ENCODE results near the gene LEF1.

Gene LEF1

DNA sequence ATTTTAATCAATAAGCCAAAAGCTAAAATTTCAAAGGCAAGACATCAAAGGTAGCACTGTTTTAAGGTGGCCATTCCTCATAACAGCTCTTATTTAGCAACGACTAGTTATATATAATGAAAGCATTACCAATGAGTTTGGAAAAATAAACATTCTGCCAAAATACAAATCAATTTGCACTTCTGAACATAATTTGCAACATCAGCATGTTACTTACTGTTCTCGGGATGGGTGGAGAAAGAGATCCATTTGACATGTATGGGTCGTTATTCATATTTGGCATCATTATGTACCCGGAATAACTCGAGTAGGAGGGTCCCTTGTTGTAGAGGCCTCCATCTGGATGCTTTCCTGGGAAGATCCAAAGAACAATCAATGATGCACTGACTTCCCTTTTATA lies 5.4 kb downstream of the LEF1 start:
- Histone ChIP-seq H3K9me3 (ENCODE audit: insufficient read depth, low read depth, low read length) (no peaks in the 10 kb centered on the region), H3K27ac (ENCODE audit: low read length) (no peak overlapping the region), H3K4me1 (ENCODE audit: insufficient read depth, low read length) (peaks cover 18% of the 10 kb centered on the region; the same call in 1 of the 2 replicates), H3K36me3 (ENCODE audit: insufficient read depth, low read depth, low read length) (no peaks in the 10 kb centered on the region), H3K9ac (ENCODE audit: low read depth, low read length) (no peak overlapping the region), H3K4me3 (ENCODE audit: low read length) (no peak overlapping the region), H3K27me3 (ENCODE audit: insufficient read depth, low read length) (peaks cover 76% of the 10 kb centered on the region)

DNA sequence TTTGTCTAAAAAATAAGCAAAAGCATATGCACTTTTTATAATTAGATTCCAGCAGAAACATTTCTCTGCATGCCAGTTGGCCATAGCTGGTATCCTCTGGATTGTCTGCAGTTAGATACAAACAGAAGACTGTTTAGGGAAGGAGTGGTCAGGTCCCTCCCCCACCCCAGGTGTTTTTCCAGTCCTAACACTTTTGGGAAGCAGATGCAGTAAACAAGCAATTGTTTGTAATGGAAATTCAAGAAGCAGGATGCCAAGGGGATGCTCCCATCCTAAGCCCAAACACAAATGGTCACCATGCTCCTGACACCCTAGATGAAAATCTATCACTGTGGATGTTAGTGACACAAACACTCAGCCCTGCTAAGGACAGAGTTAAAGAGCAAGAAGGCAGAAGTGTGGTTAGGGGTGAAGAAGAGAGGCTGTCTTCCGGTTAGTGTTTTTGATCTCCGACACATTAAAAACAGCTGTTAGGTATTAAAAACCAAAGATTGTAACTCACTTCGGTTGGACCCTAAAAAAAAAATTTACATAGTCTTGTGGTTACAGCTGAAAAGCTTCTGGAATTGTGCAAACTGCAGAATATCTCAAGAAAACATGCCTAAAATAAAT lies 7.9 kb downstream of the LEF1 start:
- no peak overlapping the region for H3K4me3 ChIP-seq (ENCODE audit: low read length)
- no peaks in the 10 kb centered on the region for H3K36me3 ChIP-seq (ENCODE audit: insufficient read depth, low read depth, low read length)
- no peak overlapping the region for H3K9ac ChIP-seq (ENCODE audit: low read depth, low read length)
- no peak overlapping the region for H3K27ac ChIP-seq (ENCODE audit: low read length)
- peaks cover 13% of the 10 kb centered on the region; the same call in 1 of the 2 replicates for H3K4me1 ChIP-seq (ENCODE audit: insufficient read depth, low read length)
- peaks cover 61% of the 10 kb centered on the region for H3K27me3 ChIP-seq (ENCODE audit: insufficient read depth, low read length)
- no peaks in the 10 kb centered on the region for H3K9me3 ChIP-seq (ENCODE audit: insufficient read depth, low read depth, low read length)

DNA sequence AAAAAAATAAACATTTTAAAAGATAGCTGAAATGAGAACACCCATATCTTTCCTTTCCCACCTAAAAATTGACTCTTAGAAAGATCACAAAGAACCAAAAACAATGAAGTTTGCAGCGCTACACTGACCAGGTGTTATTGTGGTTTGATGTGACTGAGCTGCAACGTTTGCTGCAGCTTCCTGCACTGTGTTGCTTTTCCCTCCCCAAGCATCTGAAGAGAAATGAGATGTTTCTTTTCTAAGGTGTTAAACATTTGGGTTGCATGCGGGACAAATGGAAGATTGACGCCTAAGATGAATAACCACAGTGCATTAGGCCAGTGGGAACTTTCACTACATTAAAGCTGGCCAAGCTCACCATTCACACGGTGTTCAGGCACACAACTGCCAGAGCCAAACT lies 8.9 kb downstream of the LEF1 start:
- H3K27me3 ChIP-seq (ENCODE audit: insufficient read depth, low read length) = peaks cover 53% of the 10 kb centered on the region
- H3K27ac ChIP-seq (ENCODE audit: low read length) = no peak overlapping the region
- peaks cover 16% of the 10 kb centered on the region; the same call in 1 of the 2 replicates for H3K4me1 ChIP-seq (ENCODE audit: insufficient read depth, low read length)
- H3K4me3 ChIP-seq (ENCODE audit: low read length) = no peak overlapping the region
- no peak overlapping the region for H3K9ac ChIP-seq (ENCODE audit: low read depth, low read length)
- H3K9me3 ChIP-seq (ENCODE audit: insufficient read depth, low read depth, low read length) = no peaks in the 10 kb centered on the region
- H3K36me3 ChIP-seq (ENCODE audit: insufficient read depth, low read depth, low read length) = no peaks in the 10 kb centered on the region

DNA sequence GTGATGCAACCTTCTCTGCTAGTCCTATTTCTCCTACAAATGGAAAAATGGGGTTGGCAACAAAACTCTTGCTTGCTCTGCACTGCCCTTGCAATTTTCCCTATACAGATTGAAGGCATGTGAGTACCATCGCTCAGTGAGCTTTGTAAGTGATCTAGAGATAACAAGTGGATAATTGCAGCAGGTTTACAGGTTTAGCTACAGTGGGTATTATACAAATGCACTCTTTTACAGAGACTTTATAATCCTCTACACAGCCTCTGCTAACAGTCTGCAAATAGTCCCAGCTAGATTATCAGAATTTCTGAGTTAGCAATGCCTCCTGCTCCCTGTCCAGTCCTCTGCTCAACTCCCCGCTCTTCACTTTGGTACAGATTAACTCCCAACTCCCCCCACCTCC lies 11.1 kb downstream of the LEF1 start:
- Histone ChIP-seq H3K4me3 (ENCODE audit: low read length) (no peak overlapping the region), H3K27ac (ENCODE audit: low read length) (no peak overlapping the region), H3K27me3 (ENCODE audit: insufficient read depth, low read length) (peaks cover 31% of the 10 kb centered on the region; the same call in 1 of the 2 replicates)

DNA sequence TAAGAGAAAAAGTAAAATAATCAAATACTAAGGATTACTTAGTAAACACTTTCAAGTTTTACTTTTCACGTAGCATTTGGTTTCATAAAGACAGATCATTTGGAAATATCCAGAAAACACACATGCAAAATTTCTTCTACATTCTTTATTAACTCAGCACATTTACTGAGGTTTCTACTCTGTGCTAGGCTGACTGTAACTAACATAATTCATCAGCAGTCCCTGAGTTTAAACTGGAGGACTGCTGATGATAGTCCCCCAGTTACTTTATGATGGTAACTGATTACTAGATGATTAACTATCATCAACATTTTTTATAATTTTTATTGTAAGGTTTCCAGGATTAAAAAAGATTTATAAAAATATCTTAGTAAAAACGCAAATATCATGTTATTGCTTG lies 12.3 kb downstream of the LEF1 start:
- H3K9ac ChIP-seq (ENCODE audit: low read depth, low read length) = no peak overlapping the region
- no peak overlapping the region for H3K27ac ChIP-seq (ENCODE audit: low read length)
- peaks cover 23% of the 10 kb centered on the region; the same call in 1 of the 2 replicates for H3K27me3 ChIP-seq (ENCODE audit: insufficient read depth, low read length)
- H3K4me3 ChIP-seq (ENCODE audit: low read length) = no peak overlapping the region
- H3K36me3 ChIP-seq (ENCODE audit: insufficient read depth, low read depth, low read length) = no peaks in the 10 kb centered on the region
- no peaks in the 10 kb centered on the region for H3K9me3 ChIP-seq (ENCODE audit: insufficient read depth, low read depth, low read length)
- H3K4me1 ChIP-seq (ENCODE audit: insufficient read depth, low read length) = peaks cover 17% of the 10 kb centered on the region; the same call in 1 of the 2 replicates

More for the DNA sequence above, 11.1 kb downstream of the LEF1 start:
- no peaks in the 10 kb centered on the region for H3K36me3 ChIP-seq (ENCODE audit: insufficient read depth, low read depth, low read length)
- peaks cover 17% of the 10 kb centered on the region; the same call in 1 of the 2 replicates for H3K4me1 ChIP-seq (ENCODE audit: insufficient read depth, low read length)
- H3K9me3 ChIP-seq (ENCODE audit: insufficient read depth, low read depth, low read length) = no peaks in the 10 kb centered on the region
- no peak overlapping the region for H3K9ac ChIP-seq (ENCODE audit: low read depth, low read length)

DNA sequence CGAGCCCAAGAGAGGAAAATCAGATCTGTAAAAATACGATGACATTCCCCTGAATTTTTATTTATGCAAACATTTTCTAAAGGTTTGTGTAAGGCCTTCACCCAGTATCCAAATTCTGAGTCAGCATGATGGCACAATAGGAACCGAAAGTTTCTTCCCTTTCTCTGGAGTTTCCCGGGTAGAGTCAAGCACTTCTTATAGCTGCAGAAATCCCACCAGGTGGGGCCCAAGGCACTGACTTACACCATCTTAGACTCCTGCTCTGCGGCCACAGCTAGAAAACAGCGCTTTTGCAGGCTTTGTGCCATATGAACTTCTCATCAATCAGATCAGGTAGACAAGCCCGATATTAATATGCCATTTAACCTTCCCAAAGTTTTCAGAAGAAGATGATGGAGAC lies 13.4 kb downstream of the LEF1 start:
- no peaks in the 10 kb centered on the region for H3K9me3 ChIP-seq (ENCODE audit: insufficient read depth, low read depth, low read length)
- H3K36me3 ChIP-seq (ENCODE audit: insufficient read depth, low read depth, low read length) = no peaks in the 10 kb centered on the region
- H3K27ac ChIP-seq (ENCODE audit: low read length) = no peak overlapping the region
- H3K27me3 ChIP-seq (ENCODE audit: insufficient read depth, low read length) = peaks cover 23% of the 10 kb centered on the region; the same call in 1 of the 2 replicates
- no peak overlapping the region for H3K9ac ChIP-seq (ENCODE audit: low read depth, low read length)
- H3K4me3 ChIP-seq (ENCODE audit: low read length) = no peak overlapping the region
- H3K4me1 ChIP-seq (ENCODE audit: insufficient read depth, low read length) = peaks cover 8% of the 10 kb centered on the region; the same call in 1 of the 2 replicates

DNA sequence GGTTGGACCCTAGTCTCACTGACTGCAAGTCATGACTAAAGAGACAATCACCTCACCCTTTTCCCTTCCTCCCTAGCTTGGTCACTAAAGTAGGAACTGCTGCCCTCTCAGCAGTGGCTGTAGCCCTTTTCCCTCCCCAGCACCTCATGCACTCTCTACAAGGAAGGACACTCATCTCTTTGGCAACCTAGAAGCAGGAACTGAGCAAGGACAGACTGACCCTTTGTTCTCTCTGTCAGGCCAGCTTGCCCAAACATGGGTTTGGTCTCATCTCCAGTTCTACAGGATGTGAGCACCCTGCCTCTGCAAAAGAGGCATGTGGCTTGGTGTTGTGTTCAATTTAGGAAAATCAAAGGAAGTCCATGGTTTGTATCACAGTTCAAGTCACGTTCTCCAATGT lies 15.8 kb downstream of the LEF1 start:
- H3K27me3 ChIP-seq (ENCODE audit: insufficient read depth, low read length) = peaks cover 9% of the 10 kb centered on the region; the same call in 1 of the 2 replicates
- H3K4me1 ChIP-seq (ENCODE audit: insufficient read depth, low read length) = peaks cover 5% of the 10 kb centered on the region; the same call in 1 of the 2 replicates
- H3K4me3 ChIP-seq (ENCODE audit: low read length) = no peak overlapping the region
- H3K9me3 ChIP-seq (ENCODE audit: insufficient read depth, low read depth, low read length) = no peaks in the 10 kb centered on the region
- no peak overlapping the region for H3K27ac ChIP-seq (ENCODE audit: low read length)
- H3K36me3 ChIP-seq (ENCODE audit: insufficient read depth, low read depth, low read length) = no peaks in the 10 kb centered on the region
- no peak overlapping the region for H3K9ac ChIP-seq (ENCODE audit: low read depth, low read length)

DNA sequence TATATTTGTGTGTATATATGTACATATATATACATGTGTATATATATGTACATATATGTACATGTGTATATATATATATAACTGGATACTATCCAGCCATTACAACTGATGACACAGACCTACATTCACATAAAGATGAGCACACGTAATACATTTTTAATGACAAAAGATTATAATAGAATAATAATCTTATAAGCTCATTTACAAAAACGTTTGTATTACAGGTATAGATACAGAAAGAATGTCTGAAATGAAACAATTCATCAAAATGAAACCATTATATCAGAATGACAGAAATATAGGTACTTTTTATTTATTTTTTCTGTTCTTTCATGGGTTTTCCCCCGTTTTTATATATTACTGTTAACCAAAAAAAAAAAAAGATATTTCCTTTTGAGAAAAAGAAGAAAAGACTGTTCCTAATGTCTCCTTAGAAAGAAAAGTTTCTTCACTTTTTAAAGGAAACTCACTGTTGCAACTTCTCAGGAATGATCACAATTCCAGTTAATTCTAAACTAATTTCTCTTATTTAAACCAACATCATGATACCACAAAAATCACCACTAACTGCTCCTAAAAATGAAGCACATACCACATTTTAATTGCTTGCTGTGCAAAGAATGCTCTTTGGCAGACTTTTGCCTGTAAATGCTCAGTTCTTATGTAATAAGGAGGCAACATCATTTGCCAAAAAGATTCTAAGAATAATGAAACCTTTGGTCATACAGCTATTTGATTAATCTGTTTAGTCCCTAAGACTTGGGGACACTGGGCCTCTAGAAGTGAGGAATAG lies 18.9 kb downstream of the LEF1 start:
- H3K9ac ChIP-seq (ENCODE audit: low read depth, low read length) = no peak overlapping the region
- H3K27me3 ChIP-seq (ENCODE audit: insufficient read depth, low read length) = peaks cover 20% of the 10 kb centered on the region
- peaks cover 8% of the 10 kb centered on the region; the same call in 1 of the 2 replicates for H3K4me1 ChIP-seq (ENCODE audit: insufficient read depth, low read length)
- no peaks in the 10 kb centered on the region for H3K9me3 ChIP-seq (ENCODE audit: insufficient read depth, low read depth, low read length)
- no peaks in the 10 kb centered on the region for H3K36me3 ChIP-seq (ENCODE audit: insufficient read depth, low read depth, low read length)
- H3K4me3 ChIP-seq (ENCODE audit: low read length) = no peak overlapping the region
- H3K27ac ChIP-seq (ENCODE audit: low read length) = no peak overlapping the region

DNA sequence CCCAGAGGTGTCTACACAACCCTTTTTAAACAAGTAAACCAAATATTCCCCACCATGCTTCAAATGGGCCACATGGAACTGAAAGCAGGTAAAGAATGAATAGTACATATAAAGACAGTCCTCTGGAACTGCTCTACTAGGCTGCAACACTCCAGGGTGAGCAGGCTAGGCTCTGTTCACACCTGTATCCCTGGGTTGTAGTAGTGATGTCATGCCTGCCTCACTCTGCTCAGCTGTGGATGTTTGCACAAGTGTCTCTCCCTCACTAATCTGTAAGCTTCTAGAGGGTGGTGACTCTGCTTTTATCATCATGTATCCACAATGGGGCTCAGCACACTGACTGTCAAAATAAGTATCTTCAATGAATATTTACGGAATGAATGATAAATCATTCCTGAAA lies 20.4 kb downstream of the LEF1 start:
- H3K27ac ChIP-seq (ENCODE audit: low read length) = no peak overlapping the region
- no peak overlapping the region for H3K9ac ChIP-seq (ENCODE audit: low read depth, low read length)
- H3K4me3 ChIP-seq (ENCODE audit: low read length) = no peak overlapping the region
- peaks cover 19% of the 10 kb centered on the region; the same call in 1 of the 2 replicates for H3K4me1 ChIP-seq (ENCODE audit: insufficient read depth, low read length)
- H3K27me3 ChIP-seq (ENCODE audit: insufficient read depth, low read length) = peaks cover 35% of the 10 kb centered on the region
- no peaks in the 10 kb centered on the region for H3K36me3 ChIP-seq (ENCODE audit: insufficient read depth, low read depth, low read length)
- H3K9me3 ChIP-seq (ENCODE audit: insufficient read depth, low read depth, low read length) = no peaks in the 10 kb centered on the region

DNA sequence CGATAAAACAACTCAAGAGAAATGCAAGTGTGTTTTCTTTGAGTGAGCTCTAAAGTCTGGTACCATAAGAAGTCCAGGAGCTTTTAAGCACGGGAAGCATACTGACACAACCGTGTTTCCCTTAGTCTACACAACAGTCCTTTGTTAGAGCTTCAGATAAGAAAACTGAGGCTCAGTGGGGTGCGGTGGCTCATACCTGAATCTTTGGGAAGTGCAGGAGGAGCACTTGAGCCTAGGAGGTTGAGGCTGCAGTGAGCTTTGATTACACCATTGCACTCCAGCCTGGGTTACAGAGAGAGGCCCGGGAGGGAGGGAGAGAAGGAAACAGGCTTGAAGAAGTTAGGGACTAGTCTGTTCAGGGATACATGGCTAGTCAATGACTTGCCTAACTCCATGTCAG lies 21.9 kb downstream of the LEF1 start:
- no peak overlapping the region for H3K9ac ChIP-seq (ENCODE audit: low read depth, low read length)
- no peaks in the 10 kb centered on the region for H3K9me3 ChIP-seq (ENCODE audit: insufficient read depth, low read depth, low read length)
- H3K27me3 ChIP-seq (ENCODE audit: insufficient read depth, low read length) = peaks cover 41% of the 10 kb centered on the region
- H3K27ac ChIP-seq (ENCODE audit: low read length) = no peak overlapping the region
- no peaks in the 10 kb centered on the region for H3K36me3 ChIP-seq (ENCODE audit: insufficient read depth, low read depth, low read length)
- H3K4me1 ChIP-seq (ENCODE audit: insufficient read depth, low read length) = peaks cover 30% of the 10 kb centered on the region; the same call in 1 of the 2 replicates
- no peak overlapping the region for H3K4me3 ChIP-seq (ENCODE audit: low read length)

DNA sequence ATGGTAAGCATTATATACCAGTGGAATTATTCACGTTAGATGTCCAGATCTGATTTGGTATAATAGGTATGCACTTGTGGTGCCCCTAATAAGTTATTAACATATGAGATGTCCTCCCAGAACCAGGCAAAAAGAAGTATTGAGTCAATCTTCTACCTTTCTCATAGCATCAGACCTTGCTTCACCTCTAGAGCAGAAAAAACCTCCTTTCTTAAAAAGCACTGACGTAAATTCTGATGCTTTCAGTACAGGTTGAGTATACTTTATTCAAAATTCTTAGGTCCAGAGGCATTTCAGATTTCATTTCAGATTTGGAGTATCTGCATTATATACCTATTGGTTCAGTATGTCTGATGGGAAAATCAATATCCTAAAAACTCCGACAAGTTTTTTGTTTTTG lies 22.4 kb downstream of the LEF1 start:
- no peaks in the 10 kb centered on the region for H3K9me3 ChIP-seq (ENCODE audit: insufficient read depth, low read depth, low read length)
- H3K4me1 ChIP-seq (ENCODE audit: insufficient read depth, low read length) = peaks cover 34% of the 10 kb centered on the region; the same call in 1 of the 2 replicates
- H3K27me3 ChIP-seq (ENCODE audit: insufficient read depth, low read length) = peaks cover 41% of the 10 kb centered on the region
- no peak overlapping the region for H3K4me3 ChIP-seq (ENCODE audit: low read length)
- H3K36me3 ChIP-seq (ENCODE audit: insufficient read depth, low read depth, low read length) = no peaks in the 10 kb centered on the region
- no peak overlapping the region for H3K9ac ChIP-seq (ENCODE audit: low read depth, low read length)
- no peak overlapping the region for H3K27ac ChIP-seq (ENCODE audit: low read length)

DNA sequence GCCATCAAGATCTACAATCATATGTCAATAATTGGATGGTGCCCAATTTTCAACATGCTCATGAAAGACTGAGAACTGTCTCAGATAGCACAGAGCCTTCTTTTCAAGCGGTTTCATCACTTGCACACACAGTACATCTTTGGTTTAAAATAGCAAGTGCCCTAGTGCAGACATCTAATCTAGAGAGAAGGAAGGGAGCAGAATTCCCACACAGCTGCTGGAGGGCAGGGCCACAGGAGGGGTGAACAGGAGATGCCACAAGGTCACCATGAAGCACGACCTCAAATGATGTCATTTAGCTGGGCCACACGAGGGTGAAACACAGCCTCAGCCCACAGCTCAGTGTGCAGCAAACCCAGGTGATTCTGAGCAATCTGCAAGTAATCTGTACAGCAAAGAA lies 24.3 kb downstream of the LEF1 start:
- no peaks in the 10 kb centered on the region for H3K36me3 ChIP-seq (ENCODE audit: insufficient read depth, low read depth, low read length)
- H3K27me3 ChIP-seq (ENCODE audit: insufficient read depth, low read length) = peaks cover 51% of the 10 kb centered on the region
- H3K4me3 ChIP-seq (ENCODE audit: low read length) = no peak overlapping the region
- no peak overlapping the region for H3K27ac ChIP-seq (ENCODE audit: low read length)
- H3K9ac ChIP-seq (ENCODE audit: low read depth, low read length) = no peak overlapping the region
- H3K9me3 ChIP-seq (ENCODE audit: insufficient read depth, low read depth, low read length) = no peaks in the 10 kb centered on the region
- peaks cover 45% of the 10 kb centered on the region; the same call in 1 of the 2 replicates for H3K4me1 ChIP-seq (ENCODE audit: insufficient read depth, low read length)
